SK-N-SH treated with all-trans-retinoic acid at 6 μM for 48 hours (cell line): ENCODE measurements around the gene PTRH1.

Source experiments
- ARNTL ChIP-seq: fragments of 450-650 bp; formaldehyde crosslinking; IDR thresholded peaks from 2 replicates; pipeline ENCODE4 v1.5.0; 2020; ENCODE audit warnings: low read depth, mild to moderate bottlenecking, moderate library complexity, borderline replicate concordance
- CREB5 ChIP-seq: fragments of 250-450 bp; sonication (Bioruptor Pico); IDR thresholded peaks from 2 replicates; pipeline ENCODE4 v1.5.1; 2020; ENCODE audit warnings: low read depth, mild to moderate bottlenecking, moderate library complexity
- ESRRG ChIP-seq: fragments of 250-450 bp; sonication (Bioruptor Pico); IDR thresholded peaks from 2 replicates; pipeline ENCODE4 v1.6.1; 2021; ENCODE audit warnings: mild to moderate bottlenecking
- OSR1 ChIP-seq: fragments of 250-450 bp; sonication (Bioruptor Pico); IDR thresholded peaks from 2 replicates; pipeline ENCODE4 v1.8.0; 2022; ENCODE audit warnings: moderate library complexity, mild to moderate bottlenecking, inconsistent platforms
- PATZ1 ChIP-seq: fragments of 250-450 bp; sonication (Bioruptor Pico); IDR thresholded peaks from 2 replicates; pipeline ENCODE4 v1.8.0; 2020; ENCODE audit warnings: mild to moderate bottlenecking, moderate library complexity, borderline replicate concordance
- POU6F1 ChIP-seq: fragments of 250-450 bp; sonication (Bioruptor Pico); IDR thresholded peaks from 2 replicates; pipeline ENCODE4 v1.8.0; 2021; ENCODE audit warnings: low read depth, mild to moderate bottlenecking, moderate library complexity, borderline replicate concordance
- RARB ChIP-seq: fragments of 250-450 bp; sonication (Bioruptor Pico); IDR thresholded peaks from 2 replicates; pipeline ENCODE4 v1.8.0; 2021; ENCODE audit warnings: mild to moderate bottlenecking, moderate library complexity
- SNAI2 ChIP-seq: fragments of 250-450 bp; sonication (Bioruptor Pico); IDR thresholded peaks from 2 replicates; pipeline ENCODE4 v1.5.0; 2020; ENCODE audit warnings: mild to moderate bottlenecking, moderate library complexity
- TCF4 ChIP-seq: fragments of 250-450 bp; sonication (Bioruptor Pico); IDR thresholded peaks from 2 replicates; pipeline ENCODE4 v1.8.0; 2021; ENCODE audit warnings: mild to moderate bottlenecking, moderate library complexity, borderline replicate concordance
- TOX ChIP-seq: fragments of 250-450 bp; sonication (Bioruptor Pico); IDR thresholded peaks from 2 replicates; pipeline ENCODE4 v1.8.0; 2021; ENCODE audit warnings: mild to moderate bottlenecking, moderate library complexity, borderline replicate concordance
- ZFP3 ChIP-seq: fragments of 250-450 bp; sonication (Bioruptor Pico); IDR thresholded peaks from 2 replicates; pipeline ENCODE4 v1.5.0; 2020; ENCODE audit warnings: mild to moderate bottlenecking, moderate library complexity
- ZNF8 ChIP-seq: fragments of 450-650 bp; formaldehyde crosslinking; IDR thresholded peaks from 2 replicates; pipeline ENCODE4 v1.5.0; 2020; ENCODE audit warnings: mild to moderate bottlenecking, moderate library complexity

GRCh38 chr9:127730799-127731410, 15.4 kb upstream of the PTRH1 start:
- no peak for TF ChIP-seq TOX
- TF ChIP-seq CREB5, result no peak
- no peak for TF ChIP-seq RARB (CRISPR knock-in tag)
- no peak for TF ChIP-seq ZNF8 (CRISPR knock-in tag)
- TF ChIP-seq OSR1 (CRISPR knock-in tag), result no peak
- no peak for TF ChIP-seq ZFP3
- no peak for TF ChIP-seq ARNTL
- TF ChIP-seq POU6F1 (CRISPR knock-in tag), result no peak
- no peak for TF ChIP-seq SNAI2 (CRISPR knock-in tag)
- TF ChIP-seq PATZ1 (CRISPR knock-in tag), result no peak
- no peak for TF ChIP-seq ESRRG (CRISPR knock-in tag)
- no peak for TF ChIP-seq TCF4
